Frontal cortex (tissue), 4 donors: ENCODE results near the gene CNOT11. TPM values are rescaled to one million over a fixed set of nuclear protein-coding genes. Genes with fewer than 3 reads are reported as not detected.
"Not testable (repeated sequence)": the region's sequence is repeated elsewhere in the genome, so short reads cannot be mapped to it uniquely, and the experiment has no call there.

Experiments used
- DNase-seq, 2 donors: peaks; one replicate each; pipeline ENCODE4 v3.0.0; 2012; ENCODE audit warnings: low spot score in 2 of 2
- FAIRE-seq: peaks from 2 replicates; lab custom pipeline; 2012; peaks lifted over from hg19 to GRCh38; lab: Jason Lieb, UNC
- total RNA-seq: library from RNA; depleted of rRNA; stranded (reverse); fragments of >200 nt; gene quantifications from one replicate; pipeline ENCODE4 v1.2.3, GENCODE V29; 2014
- donor health status: control.
- donor health status: control.
- donor health status: control.

The CNOT11 gene
- 14.3 TPM for total RNA-seq

- FAIRE-seq (no peak), DNase-seq (peak; percentile 95 to 97)
Observed at GRCh38 chr2:101252408-101253012, at the start of gene CNOT11. Gene CNOT11 (plus strand): TSS chr2:101252886. CDS start chr2:101252965, 79 bp downstream.

GRCh38 chr2:101204400-101205115 is 48.1 kb upstream of the CNOT11 start:
- DNase-seq (no peak), FAIRE-seq (no peak)

DNA sequence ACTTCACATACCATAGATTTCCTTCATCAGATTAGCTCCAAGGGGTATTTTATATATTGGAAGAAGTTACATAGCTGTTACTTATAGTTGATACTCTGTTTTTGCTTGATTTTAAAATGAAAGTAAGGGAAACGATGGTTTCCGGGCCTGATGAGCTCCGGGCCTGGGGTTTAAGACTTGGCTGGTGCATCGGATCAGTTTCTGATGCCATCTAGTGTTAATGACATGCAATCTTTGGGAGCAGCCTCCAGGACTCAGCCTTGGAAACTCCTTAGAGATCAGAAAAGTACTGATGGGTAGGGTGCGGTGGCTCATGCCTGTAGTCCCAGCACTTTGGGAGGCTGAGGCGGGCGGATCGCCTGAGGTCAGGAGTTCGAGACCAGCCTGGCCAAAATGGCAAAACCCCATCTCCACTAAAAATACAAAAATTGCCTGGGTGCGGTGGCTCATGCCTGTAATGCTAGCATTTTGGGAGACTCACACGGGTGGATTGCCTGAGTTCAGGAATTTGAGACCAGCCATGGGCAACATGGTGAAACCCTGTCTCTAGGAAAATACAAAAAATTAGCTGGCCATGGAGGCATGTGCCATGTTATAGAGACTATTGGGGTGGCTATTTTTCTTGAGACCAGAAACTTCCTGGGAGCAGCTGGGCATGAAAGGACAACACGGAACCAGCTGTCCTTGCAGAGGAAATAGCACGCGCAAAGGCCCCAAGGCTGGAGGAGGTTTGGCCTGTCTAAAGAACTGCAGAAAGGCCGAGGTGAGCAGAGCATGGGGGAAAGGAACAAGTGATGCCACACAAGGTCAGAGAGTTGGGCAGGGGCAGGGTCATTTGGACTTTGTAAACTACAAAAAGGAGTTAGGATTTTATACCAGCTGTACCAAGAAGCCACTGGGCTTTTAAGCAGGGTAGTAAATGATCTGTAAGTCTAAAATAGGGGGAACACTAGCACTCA is 46.9 kb upstream of the CNOT11 start:
- DNase-seq: peak; percentile 20 to 52
- FAIRE-seq: no peak

DNA sequence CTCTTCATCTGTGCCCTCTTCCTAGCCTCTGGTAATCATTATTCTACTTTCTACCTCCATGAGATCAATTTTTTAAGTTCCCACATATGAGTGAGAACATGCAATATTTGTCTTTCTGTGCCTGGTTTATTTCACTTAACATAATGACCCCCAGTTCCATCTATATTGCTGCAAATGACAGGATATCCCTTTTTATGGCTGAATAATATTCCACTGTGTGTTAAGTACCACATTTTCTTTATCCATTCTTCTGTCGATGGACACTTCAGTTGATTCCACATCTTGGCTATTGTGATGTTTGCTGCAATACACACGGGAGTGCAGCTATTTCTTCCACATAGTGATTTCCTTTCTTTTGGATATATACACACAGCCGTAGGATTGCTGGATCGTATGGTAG is 43.9 kb upstream of the CNOT11 start:
- no peak for DNase-seq
- FAIRE-seq: no peak

DNA sequence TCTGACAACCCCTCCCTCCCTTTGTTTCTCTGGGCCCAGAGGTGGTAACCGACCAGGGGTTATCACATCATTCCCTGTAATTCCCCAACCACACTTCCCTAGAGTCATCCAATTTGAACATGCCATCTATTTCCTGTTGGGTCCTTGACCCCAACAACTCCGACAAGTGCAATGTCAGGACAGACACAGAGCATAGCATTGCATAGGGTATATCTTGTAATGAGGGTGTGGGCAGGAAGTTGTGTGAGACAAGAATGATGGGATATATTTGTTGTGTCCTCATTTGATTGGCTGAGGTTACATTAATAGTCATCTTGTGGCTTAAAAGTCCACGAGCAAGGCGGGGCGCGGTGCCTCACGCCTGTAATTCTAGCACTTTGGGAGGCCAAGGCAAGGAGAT is 33.4 kb upstream of the CNOT11 start:
- no peak for DNase-seq
- no peak for FAIRE-seq

DNA sequence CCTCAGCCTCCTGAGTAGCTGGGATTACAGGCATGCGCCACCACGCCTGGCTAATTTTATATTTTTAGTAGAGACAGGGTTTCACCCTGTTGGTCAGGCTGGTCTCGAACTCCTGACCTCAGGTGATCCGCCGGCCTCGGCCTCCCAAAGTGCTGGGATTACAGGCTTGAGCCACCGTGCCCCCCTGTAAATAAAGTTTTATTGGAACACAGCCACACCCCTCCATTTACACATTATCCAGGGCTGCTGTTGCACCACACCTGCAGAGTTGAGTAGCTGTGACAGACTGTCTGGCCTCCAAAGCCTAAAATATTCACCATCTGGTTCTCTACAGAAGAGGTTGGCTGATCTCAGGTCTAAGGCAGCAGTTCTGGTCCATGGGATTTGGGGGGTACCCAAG is 32.6 kb upstream of the CNOT11 start:
- not testable (repeated sequence) for FAIRE-seq, DNase-seq

GRCh38 chr2:101223814-101224231 is 28.9 kb upstream of the CNOT11 start:
- no peak for FAIRE-seq
- DNase-seq: no peak

- DNase-seq (no peak), FAIRE-seq (no peak)
Observed at GRCh38 chr2:101230541-101231001, 22.1 kb upstream of the CNOT11 start.

DNA sequence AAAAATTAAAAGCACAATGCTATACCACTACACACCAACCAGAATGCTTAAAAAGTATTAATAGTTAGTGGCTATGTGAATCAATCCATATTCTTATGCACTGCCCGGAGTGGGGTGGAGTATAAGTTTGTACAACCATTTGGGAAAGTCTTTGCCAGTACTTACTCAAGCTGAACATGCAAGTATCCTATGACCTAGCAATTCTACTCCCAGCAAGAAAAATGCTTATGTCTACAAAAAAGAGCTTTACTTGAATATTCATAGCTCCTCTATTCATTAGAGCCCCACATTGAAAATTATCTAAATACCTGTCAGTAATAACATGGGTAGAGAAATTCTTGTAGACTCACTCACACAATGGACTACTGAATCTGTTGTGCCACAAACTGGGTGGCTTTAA is 21.4 kb upstream of the CNOT11 start:
- FAIRE-seq: no peak
- no peak for DNase-seq

DNA sequence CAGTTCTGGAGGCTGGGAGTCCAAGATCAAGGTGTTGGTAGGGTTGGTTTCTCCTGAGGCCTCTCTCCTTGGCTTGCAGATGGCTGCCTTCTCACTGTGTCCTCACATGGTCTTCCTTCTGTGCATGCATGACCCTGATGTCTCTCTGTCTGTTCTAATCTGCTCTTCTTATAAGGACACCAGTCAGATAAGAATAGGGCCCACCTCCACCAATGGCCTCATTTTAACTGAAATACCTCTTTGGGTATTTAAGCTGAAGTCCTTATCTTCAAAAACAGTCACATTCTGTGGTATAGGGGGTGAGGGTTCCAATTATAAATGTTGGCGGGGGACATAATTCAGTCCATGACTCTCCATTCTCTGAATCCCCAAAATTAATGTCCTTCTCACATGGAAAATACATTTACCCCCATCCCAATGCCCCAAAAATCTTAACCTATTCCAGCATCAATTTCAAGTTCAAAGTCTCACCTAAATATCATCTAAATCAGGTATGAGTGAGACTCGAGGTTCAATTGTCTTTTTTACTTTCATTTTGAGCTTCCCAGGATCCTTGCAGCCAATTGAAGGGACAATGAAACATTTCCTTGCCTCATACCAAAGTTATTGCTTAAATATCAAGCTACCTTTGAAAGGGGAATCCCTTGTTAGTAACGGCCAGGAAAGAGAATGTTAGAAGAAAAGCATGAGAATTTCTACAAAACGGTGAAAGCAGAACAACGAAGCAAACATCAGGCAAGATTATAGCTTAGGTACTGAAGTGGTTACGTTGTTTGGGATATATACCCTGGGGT is 20.6 kb upstream of the CNOT11 start:
- no peak for FAIRE-seq
- DNase-seq: no peak

DNA sequence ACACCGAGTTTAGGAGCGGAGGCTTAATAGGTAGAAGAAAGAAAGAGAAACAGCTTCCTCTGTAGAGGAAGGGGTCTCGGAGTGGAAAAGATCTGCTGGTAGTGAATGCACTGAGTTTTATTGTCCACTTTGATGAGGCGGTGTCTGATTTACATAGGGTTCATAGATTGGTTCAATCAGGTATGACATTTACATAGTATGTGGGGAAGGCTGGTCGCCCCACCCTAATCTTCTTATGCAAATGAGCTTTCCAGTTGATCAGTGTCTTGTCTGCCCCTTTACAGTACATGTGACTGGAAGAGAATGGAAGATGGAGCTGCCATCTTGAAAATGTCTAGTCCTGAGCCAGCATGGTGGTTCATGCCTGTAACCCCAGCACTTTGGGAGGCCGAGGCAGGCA is 19.9 kb upstream of the CNOT11 start:
- FAIRE-seq: no peak

GRCh38 chr2:101234169-101234938 is 18.3 kb upstream of the CNOT11 start:
- FAIRE-seq (no peak), DNase-seq (no peak)

More for the DNA sequence above, 19.9 kb upstream of the CNOT11 start:
- no peak for DNase-seq

GRCh38 chr2:101235956-101236355 is 16.7 kb upstream of the CNOT11 start:
- not testable (repeated sequence) for FAIRE-seq, DNase-seq

GRCh38 chr2:101237944-101238343 is 14.7 kb upstream of the CNOT11 start:
- DNase-seq, FAIRE-seq: not testable (repeated sequence)

DNA sequence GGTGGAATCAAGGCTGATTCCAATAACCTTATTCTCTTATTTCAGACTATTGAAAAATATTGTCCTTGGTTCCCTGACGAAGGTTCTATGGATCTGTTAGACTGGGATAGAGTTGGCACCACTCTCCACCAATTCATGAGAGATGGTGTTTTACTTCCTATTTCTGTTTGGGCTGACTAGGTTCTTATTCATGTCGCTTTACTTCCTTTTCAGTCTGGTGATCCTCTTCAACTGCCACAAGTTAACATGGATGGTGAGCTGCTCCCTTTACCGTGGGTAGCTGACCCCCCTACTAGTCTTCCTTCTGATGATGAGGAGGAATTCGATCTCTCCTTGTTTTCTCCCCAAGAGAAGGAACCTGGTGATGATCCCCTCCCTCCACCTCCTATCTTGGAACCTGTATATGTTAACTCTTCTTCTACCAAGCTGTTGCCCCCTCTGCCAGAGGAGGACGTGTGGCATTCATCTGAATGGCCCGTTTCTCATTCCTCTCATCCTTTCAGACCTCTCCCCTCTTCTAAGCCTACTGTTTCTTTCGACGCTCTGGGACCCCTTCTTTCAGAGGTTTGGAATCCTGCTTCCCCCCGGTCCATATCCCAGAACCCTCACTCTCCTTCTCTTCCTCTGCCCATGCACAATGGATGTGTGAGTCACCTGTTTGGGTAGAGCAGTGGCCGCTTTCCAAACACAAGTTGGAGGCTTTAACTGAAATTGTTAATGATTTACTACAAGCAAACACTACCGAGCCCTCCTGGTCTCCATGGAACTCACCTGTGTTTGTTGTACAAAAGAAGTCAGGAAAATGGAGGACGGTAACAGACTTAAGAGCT is 13.5 kb upstream of the CNOT11 start:
- DNase-seq: no peak
- no peak for FAIRE-seq

GRCh38 chr2:101239760-101240118 is 12.9 kb upstream of the CNOT11 start:
- DNase-seq, FAIRE-seq: not testable (repeated sequence)

- FAIRE-seq, DNase-seq: not testable (repeated sequence)
Observed at GRCh38 chr2:101240694-101241093, 12.0 kb upstream of the CNOT11 start.

GRCh38 chr2:101241158-101241557 is 11.5 kb upstream of the CNOT11 start:
- no peak for FAIRE-seq
- DNase-seq: no peak
